LHCN-M2 (cell line): Measurements from ENCODE around the gene TRIP13. TPM values are rescaled to one million over a fixed set of nuclear protein-coding genes. Genes with fewer than 3 reads are reported as not detected.

ENCODE experiments used
- DNase-seq: peaks from one replicate; pipeline ENCODE4 v3.0.0-alpha.2; 2012; ENCODE audit warnings: low read depth
- total RNA-seq: library from RNA; depleted of rRNA; stranded (reverse); fragments of >200 nt; gene quantifications from 2 replicates; pipeline ENCODE4 v1.2.3, GENCODE V29; 2014; rRNA removed

The TRIP13 gene
- total RNA-seq, 1 experiment from 2014 or later = 64.7 TPM

DNA sequence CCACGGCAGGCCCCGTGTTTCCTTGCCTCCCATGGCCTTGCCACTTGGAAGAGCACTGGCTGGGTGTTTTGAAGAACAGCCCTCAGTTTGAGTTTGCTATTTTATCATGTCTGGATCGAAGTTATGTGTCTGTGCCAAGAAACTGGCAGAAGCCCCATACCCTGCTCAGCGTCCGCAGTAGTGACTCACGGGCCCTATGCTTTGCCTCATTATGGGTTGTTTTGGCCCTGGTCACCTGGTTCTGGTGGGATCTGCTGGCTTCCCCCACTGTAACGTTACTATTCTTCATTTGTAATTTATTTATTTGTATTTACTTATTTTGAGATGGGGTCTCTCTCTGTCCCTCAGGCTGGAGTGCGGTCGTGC, 73.6 kb downstream of the TRIP13 start:
- no peak for DNase-seq

DNA sequence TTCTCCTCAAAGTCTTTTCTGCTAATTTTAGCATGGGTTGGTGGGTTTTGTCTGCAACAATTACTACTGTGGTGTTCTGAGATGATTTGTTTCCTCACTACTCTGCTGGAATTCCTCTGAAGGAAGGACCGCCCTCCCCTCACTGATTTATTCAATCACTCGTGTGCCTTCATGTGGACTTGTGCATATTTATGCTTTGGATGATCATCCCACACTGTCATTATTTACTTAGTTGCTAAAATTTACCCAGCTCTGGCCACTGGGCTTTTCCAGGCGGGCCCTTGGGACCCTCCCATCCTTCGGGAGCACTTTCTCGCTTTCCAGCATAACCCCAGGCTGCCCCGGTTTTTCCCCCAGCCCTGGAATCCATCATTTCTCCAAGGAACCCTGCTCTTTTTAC, 74.3 kb downstream of the TRIP13 start:
- DNase-seq = no peak

Other genes with a start within 250 kb of the TRIP13 start
- gene TPPP, start 199.5 kb upstream of the TRIP13 start, total RNA-seq = 0.06 TPM in 1 of 2 replicates, not detected in the other
- gene ZDHHC11B, start 108.2 kb upstream of the TRIP13 start, total RNA-seq = not detected in 2 replicates
- 0.17 TPM in 1 of 2 replicates, not detected in the other for gene ZDHHC11, start 41.9 kb upstream of the TRIP13 start, total RNA-seq
- gene BRD9, start 83 bp upstream of the TRIP13 start, total RNA-seq = 44.7 and 45.8 TPM in 2 replicates
- not detected in 2 replicates for gene NKD2, start 115.9 kb downstream of the TRIP13 start, total RNA-seq
- gene SLC12A7, start 219.2 kb downstream of the TRIP13 start, total RNA-seq = 2.5 and 5.5 TPM in 2 replicates